HepG2 (cell line): ENCODE measurements around the gene ZDHHC6. TPM values are rescaled to one million over a fixed set of nuclear protein-coding genes. Genes with fewer than 3 reads are reported as not detected.
A peak's percentile ranks its signal among the peaks of the same experiment; 100 is the strongest.

Experiments
- GMEB1 ChIP-seq: sonication (generic); formaldehyde crosslinking; IDR thresholded peaks from 2 replicates; pipeline ENCODE4 v1.5.1; 2020; ENCODE audit warnings: missing genetic modification reagents, mild to moderate bottlenecking, borderline replicate concordance
- HMG20A ChIP-seq: IDR thresholded peaks from 2 replicates; pipeline ENCODE4 v1.6.1; 2016; ENCODE audit warnings: borderline replicate concordance
- HNF4A ChIP-seq: sonication (generic); formaldehyde crosslinking; IDR thresholded peaks from 2 replicates; pipeline ENCODE4 v1.4.0; 2020; ENCODE audit warnings: missing genetic modification reagents
- MTA1 ChIP-seq: sonication (generic); formaldehyde crosslinking; IDR thresholded peaks from 2 replicates; pipeline ENCODE4 v1.4.0; 2020; ENCODE audit warnings: missing genetic modification reagents, mild to moderate bottlenecking, borderline replicate concordance
- MTF1 ChIP-seq: sonication (generic); formaldehyde crosslinking; IDR thresholded peaks from 2 replicates; pipeline ENCODE4 v1.5.0; 2020; ENCODE audit warnings: missing genetic modification reagents
- MXD3 ChIP-seq: IDR thresholded peaks from 2 replicates; pipeline ENCODE4 v1.6.1; 2016; ENCODE audit warnings: mild to moderate bottlenecking, missing biosample characterization, missing genetic modification reagents
- PHF8 ChIP-seq: sonication (generic); formaldehyde crosslinking; IDR thresholded peaks from 2 replicates; pipeline ENCODE4 v1.5.0; 2020; ENCODE audit warnings: missing genetic modification reagents
- POLR2G ChIP-seq: fragments of 200-400 bp; formaldehyde crosslinking; IDR thresholded peaks from 2 replicates; pipeline ENCODE4 v1.6.1; 2018; ENCODE audit warnings: mild to moderate bottlenecking, low read depth, low read length, moderate library complexity
- RFXAP ChIP-seq: sonication (generic); formaldehyde crosslinking; IDR thresholded peaks from 2 replicates; pipeline ENCODE4 v1.4.0; 2020; ENCODE audit warnings: missing genetic modification reagents, borderline replicate concordance
- SETDB1 ChIP-seq: sonication (generic); formaldehyde crosslinking; IDR thresholded peaks from 2 replicates; pipeline ENCODE4 v1.5.1; 2020; ENCODE audit warnings: missing genetic modification reagents, mild to moderate bottlenecking, borderline replicate concordance
- U2AF1 ChIP-seq: fragments of 200-400 bp; formaldehyde crosslinking; optimal IDR thresholded peaks from 2 replicates; pipeline ENCODE3; 2017; ENCODE audit warnings: mild to moderate bottlenecking, low read depth, low read length
- ZBTB8A ChIP-seq: sonication (generic); formaldehyde crosslinking; IDR thresholded peaks from 2 replicates; pipeline ENCODE4 v1.4.0; 2020; ENCODE audit warnings: mild to moderate bottlenecking, low read depth, missing genetic modification reagents, borderline replicate concordance
- ZNF441 ChIP-seq: sonication (generic); formaldehyde crosslinking; IDR thresholded peaks from 2 replicates; pipeline ENCODE4 v1.7.0; 2021; ENCODE audit warnings: missing genetic modification reagents, borderline replicate concordance
- ZNF512B ChIP-seq: sonication (generic); formaldehyde crosslinking; IDR thresholded peaks from 2 replicates; pipeline ENCODE4 v1.5.1; 2020; ENCODE audit warnings: missing genetic modification reagents, mild to moderate bottlenecking, borderline replicate concordance
- ZNF550 ChIP-seq: sonication (generic); formaldehyde crosslinking; IDR thresholded peaks from 2 replicates; pipeline ENCODE4 v1.4.0; 2020; ENCODE audit warnings: mild to moderate bottlenecking, missing genetic modification reagents, borderline replicate concordance
- ZNF629 ChIP-seq: sonication (generic); formaldehyde crosslinking; conservative IDR thresholded peaks from 2 replicates; pipeline ENCODE4 v1.5.0; 2020; ENCODE audit warnings: missing genetic modification reagents
- ZNF710 ChIP-seq: sonication (generic); formaldehyde crosslinking; IDR thresholded peaks from 2 replicates; pipeline ENCODE4 v1.5.0; 2020; ENCODE audit warnings: mild to moderate bottlenecking, missing genetic modification reagents, borderline replicate concordance
- ZNF720 ChIP-seq: sonication (generic); formaldehyde crosslinking; IDR thresholded peaks from 2 replicates; pipeline ENCODE4 v1.4.0; 2020; ENCODE audit warnings: missing genetic modification reagents
- ZSCAN12 ChIP-seq: sonication (generic); formaldehyde crosslinking; IDR thresholded peaks from 2 replicates; pipeline ENCODE4 v1.9.0; 2021; ENCODE audit warnings: mild to moderate bottlenecking, missing genetic modification reagents
- ZSCAN5A ChIP-seq: sonication (generic); formaldehyde crosslinking; IDR thresholded peaks from 2 replicates; pipeline ENCODE4 v1.8.0; 2022; ENCODE audit warnings: mild to moderate bottlenecking, missing genetic modification reagents, borderline replicate concordance
- polyA plus RNA-seq, 8 experiments: library from polyadenylated mRNA; depleted of rRNA in 3 of 8; stranded (reverse) in 7 of 8; unstranded in 1 of 8; fragments of >200 nt; fragmentation: Illumina TruSeq in 4 of 8; extraction: Trizol in 4 of 8; gene quantifications; 2 replicates each; pipeline versions ENCODE4 v1.2.1 to v1.2.3, GENCODE V29; 2011 to 2016; ENCODE audit warnings: low read depth in 4 of 8, missing spikeins in 1 of 8, mixed read lengths in 1 of 8; ENCODE audit not compliant: insufficient read depth in 1 of 8
- total RNA-seq, 5 experiments: library from RNA; depleted of rRNA; stranded (reverse); fragments of >200 nt; fragmentation: Illumina TruSeq; extraction: Trizol; gene quantifications; 2 replicates each; pipeline ENCODE4 v1.2.3, GENCODE V29; 2016; ENCODE audit warnings: low read depth in 1 of 5

The ZDHHC6 gene
- total and polyA plus RNA-seq, 2 of the 13 experiments (the other 11 are each of a cell fraction or from before 2014, with no cell fraction given) = 20.9 to 49.4 TPM

GRCh38 chr10:112446855-112447619 lies at the start of gene ZDHHC6, which contains the start of gene VTI1A (continued):
- TF ChIP-seq ZNF710 (CRISPR knock-in tag) (peak; percentile 59; the same call in 1 of the 2 replicates), SETDB1 (no peak), GMEB1 (peak; percentile 29; the same call in 1 of the 2 replicates), MTF1 (CRISPR knock-in tag) (no peak), U2AF1 (peak; percentile 67), ZBTB8A (CRISPR knock-in tag) (no peak; the same call in 1 of the 2 replicates), POLR2G (peak; percentile 91), ZNF550 (CRISPR knock-in tag) (0 out of 2 replicates have a peak, but pooled peaks have one; percentile 24), ZSCAN12 (CRISPR knock-in tag) (no peak), RFXAP (CRISPR knock-in tag) (no peak), ZNF512B (CRISPR knock-in tag) (no peak; the same call in 1 of the 2 replicates), HNF4A (CRISPR knock-in tag) (no peak), PHF8 (peak; percentile 93), ZNF441 (CRISPR knock-in tag) (no peak; the same call in 1 of the 2 replicates), HMG20A (CRISPR knock-in tag) (no peak), ZNF720 (CRISPR knock-in tag) (no peak), MTA1 (CRISPR knock-in tag) (peak; percentile 43; the same call in 1 of the 2 replicates), ZSCAN5A (CRISPR knock-in tag) (peak; percentile 45; the same call in 1 of the 2 replicates), ZNF629 (CRISPR knock-in tag) (no peak), MXD3 (CRISPR knock-in tag) (peak; percentile 46; the same call in 1 of the 2 replicates)
